Measurements from ENCODE around the gene PLCB4. TPM values are rescaled to one million over a fixed set of nuclear protein-coding genes. Genes with fewer than 3 reads are reported as not detected.

Gene PLCB4
- total RNA-seq, 1 donor from 2014 or later: 12.0 TPM

- Histone ChIP-seq H3K9me3 (no peaks in the 10 kb centered on the region), H3K27ac (no peak overlapping the region), H3K4me1 (no peaks in the 10 kb centered on the region), H3K4me3 (no peak overlapping the region), H3K27me3 (no peaks in the 10 kb centered on the region), H3K36me3 (no peaks in the 10 kb centered on the region)
- TF ChIP-seq POLR2A (IDR thresholded peaks at IDR 0.05): no peak
- no peak for TF ChIP-seq POLR2AphosphoS5 (IDR thresholded peaks at IDR 0.05; ENCODE audit: insufficient read depth in 1 of 2, low read depth in 1 of 2)
- no peak for TF ChIP-seq CTCF (IDR thresholded peaks at IDR 0.05)
- intact Hi-C loops (cut with DNase I): no loop called here
- no peak for DNase-seq (ENCODE audit: extremely low spot score in 2 of 2)
These were observed 347.5 kb downstream of the PLCB4 start for GRCh38 chr20:9416421-9416820.

- no peak overlapping the region for H3K4me3 ChIP-seq
- H3K36me3 ChIP-seq: no peaks in the 10 kb centered on the region
- no peaks in the 10 kb centered on the region for H3K27me3 ChIP-seq
- intact Hi-C loops (cut with DNase I): no loop called here
- TF ChIP-seq CTCF (IDR thresholded peaks at IDR 0.05) (no peak), POLR2AphosphoS5 (IDR thresholded peaks at IDR 0.05; ENCODE audit: insufficient read depth in 1 of 2, low read depth in 1 of 2) (no peak), POLR2A (IDR thresholded peaks at IDR 0.05) (no peak)
- H3K27ac ChIP-seq: no peak overlapping the region
- DNase-seq (ENCODE audit: extremely low spot score in 2 of 2): no peak
- H3K4me1 ChIP-seq: no peaks in the 10 kb centered on the region
- H3K9me3 ChIP-seq: no peaks in the 10 kb centered on the region
These were observed 348.8 kb downstream of the PLCB4 start for GRCh38 chr20:9417665-9418064.

GRCh38 chr20:9422321-9423057 lies 353.6 kb downstream of the PLCB4 start:
- no peaks in the 10 kb centered on the region for H3K9me3 ChIP-seq
- intact Hi-C loops (cut with DNase I): no loop called here
- DNase-seq (ENCODE audit: extremely low spot score in 2 of 2): no peak
- H3K36me3 ChIP-seq: peaks cover 0 to under 1% of the 10 kb centered on the region in 2 donors
- H3K4me3 ChIP-seq: no peak overlapping the region
- H3K4me1 ChIP-seq: no peaks in the 10 kb centered on the region
- H3K27me3 ChIP-seq: no peaks in the 10 kb centered on the region
- no peak overlapping the region for H3K27ac ChIP-seq
- TF ChIP-seq POLR2A (IDR thresholded peaks at IDR 0.05) (no peak), CTCF (IDR thresholded peaks at IDR 0.05) (no peak), POLR2AphosphoS5 (IDR thresholded peaks at IDR 0.05; ENCODE audit: insufficient read depth in 1 of 2, low read depth in 1 of 2) (no peak)

- intact Hi-C loops (cut with DNase I): no loop called here
- H3K36me3 ChIP-seq: peaks cover 0 to 5% of the 10 kb centered on the region in 2 donors
These were observed 355.7 kb downstream of the PLCB4 start for GRCh38 chr20:9424551-9424950.

More at GRCh38 chr20:9424551-9424950, 355.7 kb downstream of the PLCB4 start:
- Histone ChIP-seq H3K9me3 (no peaks in the 10 kb centered on the region), H3K27ac (no peak overlapping the region), H3K4me1 (no peaks in the 10 kb centered on the region), H3K4me3 (no peak overlapping the region), H3K27me3 (no peaks in the 10 kb centered on the region)
- DNase-seq (ENCODE audit: extremely low spot score in 2 of 2): no peak
- TF ChIP-seq POLR2A (IDR thresholded peaks at IDR 0.05) (no peak), CTCF (IDR thresholded peaks at IDR 0.05) (no peak), POLR2AphosphoS5 (IDR thresholded peaks at IDR 0.05; ENCODE audit: insufficient read depth in 1 of 2, low read depth in 1 of 2) (no peak)

Measured in vagina (tissue), 2 donors.